ENCODE data around the gene GNG12. TPM values are rescaled to one million over a fixed set of nuclear protein-coding genes. Genes with fewer than 3 reads are reported as not detected.
A peak's percentile ranks its signal among the peaks of the same experiment; 100 is the strongest.

Gene GNG12
- polyA plus RNA-seq, 3 donors: 0.03 TPM; not detected in 2

DNA sequence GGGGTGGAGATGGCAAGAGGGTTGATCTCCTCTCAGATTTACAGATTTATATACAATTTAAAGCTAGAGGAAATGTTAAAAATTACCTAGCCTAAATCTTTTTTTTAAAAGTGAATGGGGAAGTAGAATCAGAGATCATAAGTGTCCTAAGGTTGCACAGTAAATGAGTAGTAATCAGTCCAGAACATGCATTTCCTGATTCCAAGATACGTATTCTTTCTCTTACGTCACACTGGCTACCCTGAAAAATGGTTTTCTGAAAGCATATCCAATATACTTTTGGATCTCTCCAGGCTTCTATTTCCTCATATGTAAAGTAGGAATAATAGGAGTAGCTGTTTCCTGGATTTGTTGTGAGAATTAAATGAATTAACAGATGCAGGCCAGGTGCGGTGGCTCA, 136.6 kb downstream of the GNG12 start:
- Histone ChIP-seq H3K27ac (ENCODE audit: low read depth in 1 of 2, low read length in 2 of 2) (no peak overlapping the region), H3K36me3 (replicated peaks in 1 of 2; ENCODE audit: control insufficient read depth in 1 of 2, insufficient read depth in 2 of 2, low read length in 2 of 2) (no peaks in the 10 kb centered on the region), H2AFZ (ENCODE audit: insufficient read depth, low read depth, low read length, poor library complexity, severe bottlenecking) (no peak overlapping the region), H3K27me3 (ENCODE audit: control insufficient read depth in 2 of 2, insufficient read depth in 2 of 2, low read length in 2 of 2) (no peaks in the 10 kb centered on the region), H3K4me3 (replicated peaks in 1 of 3; ENCODE audit: low read depth in 2 of 3, low read length in 3 of 3) (no peak overlapping the region), H3K4me2 (replicated peaks; ENCODE audit: extremely low read depth, low read length, poor library complexity, severe bottlenecking) (no peak overlapping the region), H3K9me3 (replicated peaks in 1 of 2; ENCODE audit: control insufficient read depth in 1 of 2, insufficient read depth in 1 of 2, low read length in 2 of 2) (no peaks in the 10 kb centered on the region), H3K9ac (ENCODE audit: insufficient read depth, low read length, poor library complexity, severe bottlenecking) (no peak overlapping the region), H4K20me1 (ENCODE audit: insufficient read depth, low read length) (no peaks in the 10 kb centered on the region), H3K4me1 (ENCODE audit: control insufficient read depth in 1 of 2, insufficient read depth in 2 of 2, low read length in 2 of 2) (peaks cover 3 to 6% of the 10 kb centered on the region in 2 donors), H3K79me2 (ENCODE audit: insufficient read depth, low read length) (no peaks in the 10 kb centered on the region)
- Mint-ChIP-seq H3K4me1 (peaks cover 12% of the 10 kb centered on the region), H3K27ac (no peak overlapping the region), H3K4me3 (no peak overlapping the region), H3K9me3 (peaks cover 0 to 4% (median 0%) of the 10 kb centered on the region in 7 donors), H3K27me3 (ENCODE audit: low read depth in 3 of 3) (no peaks in the 10 kb centered on the region), H3K36me3 (no peaks in the 10 kb centered on the region)
- TF ChIP-seq, protein P1, sequence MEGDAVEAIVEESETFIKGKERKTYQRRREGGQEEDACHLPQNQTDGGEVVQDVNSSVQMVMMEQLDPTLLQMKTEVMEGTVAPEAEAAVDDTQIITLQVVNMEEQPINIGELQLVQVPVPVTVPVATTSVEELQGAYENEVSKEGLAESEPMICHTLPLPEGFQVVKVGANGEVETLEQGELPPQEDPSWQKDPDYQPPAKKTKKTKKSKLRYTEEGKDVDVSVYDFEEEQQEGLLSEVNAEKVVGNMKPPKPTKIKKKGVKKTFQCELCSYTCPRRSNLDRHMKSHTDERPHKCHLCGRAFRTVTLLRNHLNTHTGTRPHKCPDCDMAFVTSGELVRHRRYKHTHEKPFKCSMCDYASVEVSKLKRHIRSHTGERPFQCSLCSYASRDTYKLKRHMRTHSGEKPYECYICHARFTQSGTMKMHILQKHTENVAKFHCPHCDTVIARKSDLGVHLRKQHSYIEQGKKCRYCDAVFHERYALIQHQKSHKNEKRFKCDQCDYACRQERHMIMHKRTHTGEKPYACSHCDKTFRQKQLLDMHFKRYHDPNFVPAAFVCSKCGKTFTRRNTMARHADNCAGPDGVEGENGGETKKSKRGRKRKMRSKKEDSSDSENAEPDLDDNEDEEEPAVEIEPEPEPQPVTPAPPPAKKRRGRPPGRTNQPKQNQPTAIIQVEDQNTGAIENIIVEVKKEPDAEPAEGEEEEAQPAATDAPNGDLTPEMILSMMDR (IDR thresholded peaks at IDR 0.05): no peak
- no CpG with 5 or more reads among the region's 3 CpGs for WGBS (ENCODE audit: insufficient coverage)
- intact Hi-C loops (cut with micrococcal nuclease): no loop called here
- peak in 2 of 3 donors; percentile 24 to 37 for DNase-seq

DNA sequence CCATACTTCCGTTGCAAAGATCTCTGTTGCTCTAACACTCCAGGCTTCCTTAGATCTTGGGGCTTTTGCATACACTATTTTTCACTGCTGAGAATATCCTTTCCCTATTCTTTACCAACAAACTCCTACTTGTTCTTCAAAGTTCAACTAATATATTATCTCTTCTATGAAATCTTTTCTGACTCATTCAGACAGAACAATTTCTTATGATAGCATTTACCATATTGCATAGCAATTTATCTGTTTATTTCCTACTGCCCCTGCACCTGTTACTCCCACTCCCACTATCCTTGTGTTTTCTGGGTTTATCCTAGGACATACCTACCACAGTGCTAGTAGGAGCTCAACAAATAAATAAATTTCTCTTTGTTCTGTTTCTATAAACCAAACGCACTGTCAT, 137.3 kb downstream of the GNG12 start:
- no peak overlapping the region for H3K4me3 Mint-ChIP-seq
- TF ChIP-seq, protein P1 (IDR thresholded peaks at IDR 0.05): no peak
- H3K27ac Mint-ChIP-seq: no peak overlapping the region
- peaks cover 0 to 4% (median 0%) of the 10 kb centered on the region in 7 donors for H3K9me3 Mint-ChIP-seq
- H3K27me3 Mint-ChIP-seq (ENCODE audit: low read depth in 3 of 3): no peaks in the 10 kb centered on the region
- peaks cover 12% of the 10 kb centered on the region for H3K4me1 Mint-ChIP-seq
- H3K36me3 ChIP-seq (replicated peaks in 1 of 2; ENCODE audit: control insufficient read depth in 1 of 2, insufficient read depth in 2 of 2, low read length in 2 of 2): peaks cover 0 to 3% of the 10 kb centered on the region in 2 donors
- intact Hi-C loops (cut with micrococcal nuclease): no loop called here
- H3K27me3 ChIP-seq (ENCODE audit: control insufficient read depth in 2 of 2, insufficient read depth in 2 of 2, low read length in 2 of 2): no peaks in the 10 kb centered on the region
- no peak overlapping the region for H3K9ac ChIP-seq (ENCODE audit: insufficient read depth, low read length, poor library complexity, severe bottlenecking)
- no peak overlapping the region for H3K4me3 ChIP-seq (replicated peaks in 1 of 3; ENCODE audit: low read depth in 2 of 3, low read length in 3 of 3)
- H3K9me3 ChIP-seq (replicated peaks in 1 of 2; ENCODE audit: control insufficient read depth in 1 of 2, insufficient read depth in 1 of 2, low read length in 2 of 2): no peaks in the 10 kb centered on the region
- H3K4me2 ChIP-seq (replicated peaks; ENCODE audit: extremely low read depth, low read length, poor library complexity, severe bottlenecking): no peak overlapping the region
- H4K20me1 ChIP-seq (ENCODE audit: insufficient read depth, low read length): no peaks in the 10 kb centered on the region
- peaks cover 3 to 6% of the 10 kb centered on the region in 2 donors for H3K4me1 ChIP-seq (ENCODE audit: control insufficient read depth in 1 of 2, insufficient read depth in 2 of 2, low read length in 2 of 2)
- H3K27ac ChIP-seq (ENCODE audit: low read depth in 1 of 2, low read length in 2 of 2): no peak overlapping the region
- H3K36me3 Mint-ChIP-seq: peaks cover 1 to 2% of the 10 kb centered on the region in 2 donors
- no peak for DNase-seq
- no peaks in the 10 kb centered on the region for H3K79me2 ChIP-seq (ENCODE audit: insufficient read depth, low read length)
- no peak overlapping the region for H2AFZ ChIP-seq (ENCODE audit: insufficient read depth, low read depth, low read length, poor library complexity, severe bottlenecking)
- WGBS (ENCODE audit: insufficient coverage): 100% methylated on average over 1 of the region's 2 CpGs

Data from CD14-positive monocyte (primary cell).